ENCODE data around the gene EXOC6.

Gene EXOC6

GRCh38 chr10:93106631-93107072 lies 258.3 kb downstream of the EXOC6 start:
- Histone ChIP-seq H3K36me3 (ENCODE audit: insufficient read depth, low read length) (no peaks in the 10 kb centered on the region), H3K9me2 (replicated peaks; ENCODE audit: low read depth, low read length) (no peaks in the 10 kb centered on the region), H3K9ac (ENCODE audit: low read depth, low read length, poor library complexity, severe bottlenecking) (no peak overlapping the region), H3F3A (ENCODE audit: low read depth) (no peaks in the 10 kb centered on the region), H3K4me1 (ENCODE audit: insufficient read depth, low read length, poor library complexity, severe bottlenecking) (no peaks in the 10 kb centered on the region), H3K79me2 (ENCODE audit: insufficient read depth, low read length) (no peaks in the 10 kb centered on the region), H2AFZ (ENCODE audit: low read length) (0 out of 2 replicates have a peak overlapping the region, but pooled peaks have one; percentile 0), H3K9me3 (ENCODE audit: insufficient read depth, low read depth, low read length) (peaks cover 7% of the 10 kb centered on the region; the same call in 1 of the 2 replicates), H3K4me2 (ENCODE audit: low read depth, low read length, poor library complexity, severe bottlenecking) (no peak overlapping the region), H3K4me3 (ENCODE audit: low read length, poor library complexity, severe bottlenecking) (no peak overlapping the region), H4K20me1 (ENCODE audit: insufficient read depth, low read length, poor library complexity, severe bottlenecking) (no peaks in the 10 kb centered on the region), H3K27me3 (ENCODE audit: insufficient read depth, low read length, poor library complexity, severe bottlenecking) (no peaks in the 10 kb centered on the region)
- TF ChIP-seq CTCF (conservative IDR thresholded peaks at IDR 0.05; ENCODE audit: low read length) = no peak
- no peak for TF ChIP-seq EZH2phosphoT487 (IDR thresholded peaks at IDR 0.05; ENCODE audit: borderline replicate concordance)

Measured in Loucy (cell line).